HG03108 (cell line): ENCODE results near the gene PRTN3.
"Not testable (repeated sequence)": the region's sequence is repeated elsewhere in the genome, so short reads cannot be mapped to it uniquely, and the experiment has no call there.

Source experiments
- ATAC-seq: cut with Tn5 transposase; IDR thresholded peaks from one replicate; pipeline ENCODE4 v1.9.1; 2021; ENCODE audit warnings: moderate library complexity; ENCODE audit not compliant: unreplicated experiment

PRTN3 gene

DNA sequence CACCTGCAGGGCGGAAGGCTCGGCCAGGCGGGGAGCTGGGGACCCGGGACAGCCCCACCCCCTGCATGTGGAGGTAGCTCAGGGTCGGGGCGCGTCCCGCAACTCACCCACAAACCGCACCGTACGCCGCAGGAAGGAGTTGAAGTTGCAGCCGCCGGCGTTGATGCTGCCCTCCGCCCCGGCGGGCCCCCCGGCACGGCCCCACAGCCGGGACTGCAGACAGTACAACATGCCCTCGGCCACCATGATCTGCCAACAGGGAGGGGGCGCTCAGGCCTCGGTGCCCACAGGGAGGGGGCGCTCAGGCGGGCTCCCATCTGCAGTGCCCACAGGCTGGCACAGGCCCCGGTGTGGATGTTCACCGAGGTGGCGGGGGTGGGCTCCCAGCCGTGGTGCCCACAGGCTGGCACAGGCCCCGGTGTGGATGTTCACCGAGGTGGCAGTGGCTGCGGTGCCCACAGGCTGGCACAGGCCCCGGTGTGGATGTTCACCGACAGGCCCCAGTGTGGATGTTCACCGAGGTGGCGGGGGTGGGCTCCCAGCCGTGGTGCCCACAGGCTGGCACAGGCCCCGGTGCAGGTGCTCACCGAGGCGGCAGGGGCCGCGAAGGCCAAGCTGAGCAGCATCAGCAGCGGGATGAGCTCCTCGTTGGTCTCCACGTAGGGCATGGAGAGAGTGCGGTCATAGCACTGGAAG is 25.6 kb upstream of the PRTN3 start:
- ATAC-seq = no peak

DNA sequence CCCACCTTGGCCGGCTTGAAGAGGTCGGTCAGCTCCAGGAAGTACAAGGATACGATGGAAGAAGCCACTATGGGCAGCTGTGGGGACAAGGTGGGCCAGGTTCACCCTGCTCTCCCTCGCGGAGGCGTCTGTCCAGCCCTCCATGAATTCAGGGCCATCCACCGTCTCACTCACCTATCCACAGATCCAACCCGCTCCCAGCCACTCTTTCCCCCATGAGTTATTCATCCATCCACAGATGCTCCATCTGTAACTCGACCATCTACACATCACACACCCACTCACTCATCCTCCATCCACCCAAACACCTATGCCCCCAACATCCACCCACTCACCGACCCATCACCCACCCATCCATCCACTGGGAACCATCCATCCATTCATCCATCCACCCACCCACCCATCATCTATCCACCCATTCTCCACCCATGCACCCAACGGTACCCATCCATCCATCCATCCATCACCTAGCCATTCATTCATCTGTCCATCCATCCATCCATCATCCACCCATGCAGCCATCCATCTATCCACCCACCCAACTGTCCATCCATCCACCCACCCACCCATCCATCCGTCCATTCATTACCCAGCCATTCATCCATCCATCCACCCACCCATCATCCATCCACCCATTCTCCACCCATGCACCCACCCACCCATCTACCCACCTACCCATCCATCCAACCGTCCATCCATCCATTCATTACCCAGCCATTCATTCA is 24.9 kb upstream of the PRTN3 start:
- ATAC-seq = no peak

DNA sequence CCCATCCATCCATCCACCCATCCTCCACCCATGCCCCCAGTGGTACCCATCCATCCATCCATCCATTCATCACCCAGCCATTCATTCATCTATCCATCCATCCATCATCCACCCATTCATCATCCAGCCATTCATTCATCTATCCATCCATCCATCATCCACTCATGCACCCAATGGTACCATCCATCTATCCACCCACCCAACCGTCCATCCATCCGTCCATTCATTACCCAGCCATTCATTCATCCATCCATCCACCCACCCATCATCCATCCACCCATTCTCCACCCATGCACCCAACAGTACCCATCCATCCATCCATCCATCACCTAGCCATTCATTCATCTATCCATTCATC is 24.3 kb upstream of the PRTN3 start:
- ATAC-seq = no peak

DNA sequence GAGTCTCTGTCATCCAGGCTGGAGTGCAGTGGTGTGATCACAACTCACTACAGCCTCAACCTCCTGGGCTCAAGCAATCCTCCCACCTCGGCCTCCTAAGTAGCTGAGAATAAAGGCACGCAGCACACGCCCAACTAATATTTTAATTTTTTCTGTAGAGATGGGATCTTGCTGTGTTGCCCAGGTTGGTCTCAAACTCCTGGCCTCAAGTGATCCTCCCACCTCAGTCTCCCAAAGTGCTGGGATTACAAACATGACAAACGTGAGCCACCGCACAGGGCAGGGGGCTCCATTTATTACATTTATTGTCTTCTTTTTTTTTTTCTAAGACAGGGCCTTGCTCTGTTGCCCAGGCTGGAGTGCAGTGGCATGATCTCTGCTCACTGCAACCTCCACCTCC is 20.6 kb upstream of the PRTN3 start:
- not testable (repeated sequence) for ATAC-seq

DNA sequence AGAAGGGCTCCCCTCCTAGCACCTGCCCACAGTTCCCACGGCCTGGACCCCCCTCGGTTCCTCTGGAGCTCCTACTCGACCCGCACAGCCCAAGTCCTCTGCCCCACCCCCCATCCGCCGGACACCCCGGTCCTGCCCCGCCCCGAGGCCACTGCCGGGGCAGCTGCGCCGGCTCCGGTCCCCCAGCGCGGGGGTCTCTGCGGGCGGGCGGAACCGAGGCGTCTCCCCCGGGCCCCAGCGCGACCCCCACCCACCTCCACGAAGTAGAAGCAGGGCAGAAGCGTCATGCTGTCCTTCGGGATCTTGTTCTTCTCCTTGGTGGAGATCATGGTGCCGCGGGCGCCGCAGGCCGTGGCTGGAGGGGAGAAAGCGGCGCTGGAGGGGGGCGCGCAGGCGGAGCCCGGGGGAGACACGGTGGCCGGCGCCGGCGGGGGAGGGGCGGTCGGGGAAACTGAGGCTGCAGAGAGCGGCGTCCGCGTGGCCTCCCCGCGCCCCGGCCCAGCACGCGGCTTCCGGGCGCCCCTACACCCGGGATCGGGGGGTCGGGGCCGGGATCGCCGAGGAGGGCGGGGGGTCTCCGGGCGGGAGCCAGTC is 19.5 kb upstream of the PRTN3 start:
- ATAC-seq = no peak

DNA sequence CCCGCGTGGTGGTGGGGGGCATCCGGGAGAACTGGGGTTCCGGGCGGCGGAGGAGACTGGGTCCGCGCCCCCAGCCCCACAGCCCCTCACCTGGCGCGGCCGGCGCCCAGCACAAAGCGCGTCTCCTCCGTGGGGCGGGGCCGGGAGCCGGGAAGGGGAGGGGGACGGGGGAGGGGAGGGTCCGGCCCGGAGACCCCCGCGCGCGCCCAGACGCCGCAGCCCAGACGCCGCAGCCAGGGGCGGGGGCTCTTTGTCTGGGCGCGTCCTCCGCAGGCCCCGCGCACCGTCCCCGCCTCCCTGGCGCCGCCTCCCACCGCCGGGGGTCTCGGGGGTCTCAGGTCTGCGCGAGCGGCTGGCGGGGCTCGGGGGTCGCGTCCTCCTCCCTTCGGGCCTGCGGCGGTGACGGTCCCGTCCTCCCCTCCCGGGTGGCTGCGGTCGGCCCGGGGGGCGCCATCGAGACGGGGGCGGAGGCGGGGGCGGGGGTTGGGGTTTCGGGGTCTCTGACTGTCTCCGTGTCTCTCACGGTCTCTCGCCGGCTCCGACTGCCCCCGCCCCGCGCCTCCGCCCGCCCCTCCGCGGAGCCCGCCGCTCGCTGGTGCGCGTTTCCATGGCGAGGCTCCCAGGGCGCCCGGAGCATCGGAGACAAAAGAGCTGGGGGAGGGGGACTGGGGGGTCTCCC is 18.8 kb upstream of the PRTN3 start, which contains the start of gene PLPPR3:
Gene PLPPR3, minus strand, starts transcription at position 131 of the 679 bp plus-strand sequence. CDS start 396 bp downstream, outside the sequence.
- ATAC-seq = no peak

DNA sequence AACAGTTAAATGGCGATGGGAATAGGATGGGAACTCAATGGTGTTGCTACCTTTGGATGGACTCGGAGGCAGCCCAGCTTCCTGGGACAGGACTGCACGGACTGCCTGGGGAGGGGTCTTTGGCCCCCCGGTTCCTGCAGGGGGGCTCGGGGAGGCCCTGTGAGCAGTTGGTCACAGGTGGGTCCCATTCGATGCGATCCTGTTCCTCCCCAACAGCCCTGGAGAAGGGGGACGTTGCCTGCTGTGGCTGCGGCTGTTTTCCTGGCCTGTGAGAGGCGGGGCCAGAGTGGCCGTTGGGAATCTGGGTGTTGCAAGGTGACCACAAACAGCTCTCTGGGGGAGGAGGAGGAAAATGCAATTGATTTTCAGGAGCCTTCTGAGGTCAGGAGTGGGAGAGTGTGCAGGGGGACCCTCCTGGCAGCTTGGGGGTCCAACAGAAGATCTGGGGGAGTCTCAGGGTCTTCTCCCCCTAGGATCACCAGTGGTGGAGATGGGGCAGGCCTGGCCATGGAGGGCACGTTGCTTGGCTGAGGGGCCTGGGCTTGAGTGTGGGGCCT is 17.2 kb upstream of the PRTN3 start:
- ATAC-seq = no peak

DNA sequence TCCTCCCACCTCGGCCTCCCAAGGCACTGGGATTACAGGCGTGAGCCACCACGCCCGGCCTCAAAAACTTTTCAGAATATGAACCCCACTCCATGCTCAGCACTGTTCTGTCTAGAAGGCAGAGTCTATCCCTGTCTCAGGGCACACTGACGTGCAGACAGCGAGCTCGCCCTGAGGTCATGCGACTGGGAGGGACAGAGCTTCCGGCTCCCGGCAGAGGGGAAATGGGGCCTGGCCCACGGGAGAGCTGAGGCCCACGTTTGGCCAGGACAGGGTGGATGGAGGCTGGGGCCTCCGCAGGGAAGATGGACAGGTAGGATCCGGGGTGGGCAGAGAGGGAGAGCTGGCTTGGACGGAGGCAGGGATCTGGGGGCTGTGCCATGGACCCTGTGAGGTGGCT is 15.9 kb upstream of the PRTN3 start:
- no peak for ATAC-seq

DNA sequence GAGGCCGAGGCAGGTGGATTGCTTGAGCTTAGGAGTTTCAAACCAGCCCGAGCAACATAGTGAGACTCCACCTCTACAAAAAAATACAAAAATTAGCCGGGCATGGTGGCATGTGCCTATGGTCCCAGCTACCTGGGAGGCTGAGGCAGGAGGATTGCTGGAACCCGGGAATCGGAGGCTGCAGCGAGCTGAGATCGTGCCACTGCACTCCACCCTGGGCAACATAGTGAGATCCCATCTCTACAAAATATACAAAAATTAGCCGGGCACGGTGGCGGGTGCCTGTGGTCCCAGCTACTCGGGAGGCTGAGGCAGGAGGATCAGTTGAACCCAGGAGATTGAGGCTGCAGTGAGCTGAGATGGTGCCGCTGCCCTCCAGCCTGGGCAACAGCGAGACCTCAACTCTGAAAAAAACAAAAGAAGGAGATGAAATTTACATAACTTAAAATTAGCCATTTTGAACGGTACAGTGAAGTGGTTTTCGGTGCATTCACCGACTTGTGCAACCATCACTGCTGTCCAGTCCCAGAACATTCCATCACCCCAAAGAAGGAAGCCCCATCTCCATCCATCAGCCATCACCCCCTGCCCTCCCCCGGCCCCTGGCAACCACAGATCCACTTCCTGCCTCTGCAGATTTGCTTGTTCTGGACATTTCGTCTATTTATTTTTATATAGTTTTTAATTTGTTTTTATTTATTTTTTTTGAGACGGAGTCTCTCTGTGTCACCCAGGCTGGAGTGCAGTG is 14.7 kb upstream of the PRTN3 start:
- ATAC-seq = no peak

DNA sequence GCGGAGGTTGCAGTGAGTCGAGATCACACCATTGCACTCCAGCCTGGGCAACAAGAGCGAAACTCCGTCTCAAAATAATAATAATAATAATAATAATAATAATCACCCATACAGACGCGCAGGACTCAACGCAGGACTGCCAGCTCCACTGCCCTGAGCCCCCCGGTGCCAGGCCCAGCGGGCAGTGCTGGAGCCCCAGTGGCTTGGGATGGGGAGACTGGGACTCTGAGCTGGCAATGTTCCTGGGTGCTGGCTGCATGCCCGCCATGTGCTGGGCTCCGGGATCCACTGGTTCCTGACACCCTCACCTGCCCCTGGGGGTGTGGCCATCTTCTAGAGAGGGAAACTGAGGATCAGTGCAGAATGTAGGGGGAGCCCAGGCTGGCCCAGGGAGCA is 13.5 kb upstream of the PRTN3 start:
- no peak for ATAC-seq

DNA sequence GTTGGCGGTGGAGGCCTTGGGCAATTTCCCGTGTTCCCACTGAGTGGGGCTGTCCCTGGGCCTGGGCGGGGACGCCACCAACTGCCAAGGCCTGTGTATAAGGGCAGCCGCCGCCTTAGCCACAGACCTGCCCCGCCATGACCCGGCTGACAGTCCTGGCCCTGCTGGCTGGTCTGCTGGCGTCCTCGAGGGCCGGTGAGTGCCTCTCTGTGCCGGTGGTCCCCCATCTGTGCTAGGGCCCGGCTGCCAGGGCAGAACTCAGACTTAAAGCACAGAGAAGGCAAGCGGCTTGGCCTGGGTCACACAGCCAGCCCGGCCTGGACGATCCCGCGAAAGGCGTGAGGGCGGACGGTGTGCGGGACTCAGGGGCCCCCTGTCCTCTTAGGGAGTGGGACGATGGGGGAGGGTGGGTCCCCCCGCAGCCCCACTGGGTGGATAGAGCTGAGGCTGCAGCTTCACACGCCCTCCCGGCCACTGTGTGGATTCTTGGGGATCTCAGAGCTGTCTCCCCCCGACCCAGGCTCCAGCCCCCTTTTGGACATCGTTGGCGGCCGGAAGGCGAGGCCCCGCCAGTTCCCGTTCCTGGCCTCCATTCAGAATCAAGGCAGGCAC is 13.0 kb upstream of the PRTN3 start, which contains the start of gene AZU1:
Gene AZU1, plus strand, starts transcription at position 128 of the 612 bp plus-strand sequence. Its CDS starts 10 bp downstream, at position 138.
- no peak for ATAC-seq

DNA sequence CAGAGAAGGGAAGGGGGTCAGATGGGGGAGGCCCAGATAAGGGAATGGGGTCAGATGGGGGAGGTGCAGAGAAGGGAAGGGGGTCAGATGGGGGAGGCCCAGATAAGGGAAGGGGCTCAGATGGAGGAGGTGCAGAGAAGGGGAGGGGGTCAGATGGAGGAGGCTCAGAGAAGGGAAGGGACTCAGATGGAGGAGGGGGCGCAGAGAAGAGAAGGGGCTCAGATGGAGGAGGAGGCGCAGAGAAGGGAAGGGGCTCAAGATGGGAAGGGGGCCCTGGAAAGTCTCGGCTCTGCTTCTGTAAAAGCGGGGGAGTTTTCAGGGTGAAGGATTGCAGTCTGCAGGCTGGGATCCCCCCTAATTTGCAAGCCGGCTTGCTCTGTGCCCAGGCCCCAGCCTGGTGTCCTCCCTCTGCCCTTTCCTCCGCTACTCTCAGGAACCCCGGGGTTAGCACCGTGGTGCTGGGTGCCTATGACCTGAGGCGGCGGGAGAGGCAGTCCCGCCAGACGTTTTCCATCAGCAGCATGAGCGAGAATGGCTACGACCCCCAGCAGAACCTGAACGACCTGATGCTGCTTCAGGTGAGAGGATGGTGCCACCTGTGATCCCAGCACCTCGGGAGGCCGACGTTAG is 11.6 kb upstream of the PRTN3 start:
- no peak for ATAC-seq

DNA sequence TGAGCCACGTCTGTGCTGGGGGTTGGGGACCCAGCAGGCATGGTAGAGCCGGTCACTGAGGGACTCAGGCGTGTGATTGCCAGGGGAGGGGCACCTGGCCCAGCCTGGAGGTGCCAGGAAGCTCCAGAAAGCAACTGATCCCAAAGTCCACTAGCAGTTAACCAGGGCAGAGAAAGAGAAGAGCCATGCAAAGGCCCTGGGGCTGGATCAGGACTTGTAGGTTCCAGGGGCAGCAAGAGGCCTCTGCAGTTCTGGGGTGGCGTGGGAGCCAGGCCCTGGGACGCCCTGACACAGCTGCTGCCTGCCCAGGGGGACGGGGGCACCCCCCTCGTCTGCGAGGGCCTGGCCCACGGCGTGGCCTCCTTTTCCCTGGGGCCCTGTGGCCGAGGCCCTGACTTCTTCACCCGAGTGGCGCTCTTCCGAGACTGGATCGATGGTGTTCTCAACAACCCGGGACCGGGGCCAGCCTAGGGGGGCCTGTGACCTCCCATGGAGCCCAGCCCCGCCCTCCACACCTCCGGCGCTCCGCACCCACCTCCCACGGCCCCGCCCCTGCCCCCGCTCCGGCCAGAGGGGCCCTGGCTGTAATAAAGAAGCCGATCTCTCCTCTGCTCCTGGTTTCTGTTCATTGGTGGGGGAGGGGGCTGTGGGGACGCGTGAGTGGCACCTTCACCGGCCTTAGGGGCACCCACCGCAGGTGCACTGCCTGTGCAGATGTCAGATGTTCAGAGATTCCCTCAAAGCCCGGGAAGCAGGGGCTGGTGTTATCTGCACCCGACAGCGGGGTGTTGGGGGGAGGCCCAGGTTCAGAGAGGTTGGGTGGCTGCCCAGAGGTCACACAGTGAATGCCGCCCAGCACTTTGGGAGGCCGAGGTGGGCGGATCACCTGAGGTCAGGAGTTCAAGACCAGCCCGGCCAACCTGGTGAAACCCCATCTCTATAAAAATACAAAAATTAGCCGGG is 9.1 kb upstream of the PRTN3 start:
- no peak for ATAC-seq

DNA sequence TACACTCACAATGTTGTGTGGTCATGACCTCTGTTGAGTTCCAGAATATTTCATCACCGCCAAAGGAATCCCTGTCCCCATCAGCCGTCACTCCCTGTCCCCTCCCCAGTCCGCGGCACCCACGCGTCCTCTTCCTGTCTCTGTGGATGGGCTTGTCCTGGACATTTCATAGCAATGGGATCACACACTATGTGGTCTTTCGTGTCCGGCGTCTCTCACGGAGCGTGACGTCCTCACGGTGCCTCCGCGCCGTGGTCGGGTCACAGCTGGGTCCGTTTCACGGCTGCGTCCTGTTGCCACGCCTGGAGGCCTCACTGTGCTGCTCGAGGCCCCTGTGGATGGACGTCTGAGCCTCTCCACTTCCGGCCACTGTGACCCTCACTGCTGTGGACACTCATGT is 6.6 kb upstream of the PRTN3 start:
- ATAC-seq = no peak

DNA sequence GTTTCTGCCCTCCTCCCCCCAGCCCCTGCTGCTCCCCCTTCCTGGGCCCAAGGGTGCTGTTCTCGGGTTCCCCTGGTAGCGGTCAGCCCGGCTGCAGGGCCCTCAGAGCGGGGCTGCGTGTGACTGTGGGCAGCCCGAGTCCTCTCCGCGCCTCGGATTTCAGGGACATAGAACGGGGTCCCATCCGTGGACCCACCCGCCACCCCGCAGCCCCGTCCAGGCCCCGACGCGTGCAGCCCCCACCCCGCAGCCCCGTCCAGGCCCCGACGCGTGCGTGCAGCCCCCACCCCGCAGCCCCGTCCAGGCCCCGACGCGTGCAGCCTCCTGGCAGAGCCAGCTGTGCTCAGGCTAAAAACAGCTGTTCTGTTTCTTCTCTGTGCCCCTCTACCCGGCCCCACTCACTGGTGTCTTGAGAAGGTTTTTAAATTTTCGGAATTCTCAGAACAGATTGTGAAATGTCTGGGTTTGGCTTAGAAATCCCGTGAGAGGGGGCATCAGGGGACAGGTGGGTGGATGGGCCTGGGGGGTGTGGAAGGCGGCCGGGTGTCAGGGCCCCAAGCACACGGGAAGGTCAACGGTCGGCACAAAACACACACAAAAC is 5.5 kb upstream of the PRTN3 start:
- ATAC-seq = no peak

DNA sequence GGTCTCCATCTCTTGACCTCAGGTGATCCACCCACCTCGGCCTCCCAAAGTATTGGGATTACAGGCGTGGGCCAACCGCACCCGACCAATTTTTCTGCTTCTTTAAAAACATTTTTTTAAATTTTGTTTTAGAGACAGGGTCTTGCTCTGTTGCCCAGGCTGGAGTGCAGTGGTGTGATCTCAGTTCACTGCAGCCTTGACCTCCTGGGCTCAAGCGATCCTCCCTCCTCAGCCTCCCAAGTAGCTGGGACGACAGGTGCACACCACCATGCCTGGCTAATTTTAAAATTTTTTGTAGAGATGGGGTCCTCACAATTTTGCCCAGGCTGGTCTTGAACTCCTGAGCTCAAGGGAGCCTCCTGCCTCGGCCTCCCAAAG is 2.0 kb downstream of the PRTN3 start:
- not testable (repeated sequence) for ATAC-seq

DNA sequence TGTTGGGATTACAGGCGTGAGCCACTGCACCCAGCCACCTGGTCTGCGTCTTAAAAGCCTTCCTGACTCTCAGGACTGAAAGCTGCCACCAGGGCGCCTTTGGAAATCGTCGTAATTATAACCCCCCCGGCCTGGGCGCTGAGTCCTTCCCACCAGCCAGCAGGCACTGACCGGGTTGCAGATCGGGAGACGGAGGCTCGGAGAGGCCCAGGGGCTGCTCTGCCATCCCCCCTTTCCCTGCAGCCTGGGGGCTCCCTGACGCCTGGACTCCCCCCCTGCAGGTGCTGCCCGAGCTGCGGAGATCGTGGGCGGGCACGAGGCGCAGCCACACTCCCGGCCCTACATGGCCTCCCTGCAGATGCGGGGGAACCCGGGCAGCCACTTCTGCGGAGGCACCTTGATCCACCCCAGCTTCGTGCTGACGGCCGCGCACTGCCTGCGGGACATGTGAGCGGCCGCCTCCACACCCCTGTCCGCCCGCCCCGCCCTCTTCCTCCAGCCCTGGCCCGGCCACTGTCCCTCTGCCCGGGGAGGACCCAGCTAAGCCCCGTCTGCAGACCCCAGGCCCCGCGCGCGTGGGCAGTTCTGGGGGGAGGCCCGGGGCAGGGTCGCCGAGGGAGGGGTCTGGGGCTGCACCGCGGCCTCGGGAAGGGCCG is 2.5 kb downstream of the PRTN3 start:
- no peak for ATAC-seq
